GM21619 (cell line): ENCODE results near the gene CASD1.

Experiments used
- ATAC-seq: cut with Tn5 transposase; IDR thresholded peaks from one replicate; pipeline ENCODE4 v1.9.1; 2021; ENCODE audit not compliant: unreplicated experiment

CASD1 gene

GRCh38 chr7:94578614-94579013 is 69.0 kb downstream of the CASD1 start:
- no peak for ATAC-seq

GRCh38 chr7:94579470-94579869 is 69.9 kb downstream of the CASD1 start:
- no peak for ATAC-seq

- ATAC-seq: no peak
Measured at GRCh38 chr7:94580601-94581000, 71.0 kb downstream of the CASD1 start.

- no peak for ATAC-seq
Measured at GRCh38 chr7:94584113-94584512, 74.5 kb downstream of the CASD1 start.

GRCh38 chr7:94588075-94588474 is 78.5 kb downstream of the CASD1 start:
- no peak for ATAC-seq

- ATAC-seq: no peak
Measured at GRCh38 chr7:94590526-94591162, 81.0 kb downstream of the CASD1 start.

GRCh38 chr7:94591176-94591575 is 81.6 kb downstream of the CASD1 start:
- peak; percentile 49 for ATAC-seq

- ATAC-seq: no peak
Measured at GRCh38 chr7:94594882-94595281, 85.3 kb downstream of the CASD1 start.

- ATAC-seq: no peak
Measured at GRCh38 chr7:94595717-94596116, 86.1 kb downstream of the CASD1 start.

GRCh38 chr7:94600267-94600666 is 90.7 kb downstream of the CASD1 start:
- ATAC-seq: no peak

- ATAC-seq: no peak
Measured at GRCh38 chr7:94602181-94602580, 92.6 kb downstream of the CASD1 start.

- ATAC-seq: peak; percentile 69
Measured at GRCh38 chr7:94605031-94605430, 95.4 kb downstream of the CASD1 start.
